GM18520 (cell line): ENCODE data around the gene TBC1D7.

ENCODE experiments used
- ATAC-seq: cut with Tn5 transposase; IDR thresholded peaks from one replicate; pipeline ENCODE4 v1.9.1; 2021; ENCODE audit not compliant: unreplicated experiment

TBC1D7 gene

DNA sequence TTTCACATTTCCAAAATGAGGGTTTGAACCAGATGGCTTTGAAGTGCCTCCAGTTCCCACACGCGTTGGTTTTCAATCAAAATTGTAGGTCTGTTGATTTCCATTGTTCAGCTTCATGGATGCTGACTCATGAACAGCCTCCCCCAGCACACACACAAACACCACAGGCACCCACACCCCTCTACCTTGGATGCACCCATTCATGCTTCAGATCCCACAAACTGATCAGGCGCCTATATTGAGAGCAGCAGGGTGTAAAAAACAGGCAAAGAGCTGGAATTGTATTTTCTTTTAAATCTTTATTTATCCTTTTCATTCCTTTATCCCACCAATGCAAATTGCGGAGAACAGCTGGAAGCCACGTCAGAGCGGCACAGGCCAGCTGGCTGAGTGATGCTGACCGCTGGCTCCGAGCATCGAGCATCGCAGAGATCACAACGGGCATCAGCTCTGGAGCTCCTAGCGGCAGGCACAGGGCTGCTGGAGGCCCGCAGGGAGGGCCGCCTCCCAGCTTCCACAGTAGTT, 29.3 kb upstream of the TBC1D7 start:
- no peak for ATAC-seq

DNA sequence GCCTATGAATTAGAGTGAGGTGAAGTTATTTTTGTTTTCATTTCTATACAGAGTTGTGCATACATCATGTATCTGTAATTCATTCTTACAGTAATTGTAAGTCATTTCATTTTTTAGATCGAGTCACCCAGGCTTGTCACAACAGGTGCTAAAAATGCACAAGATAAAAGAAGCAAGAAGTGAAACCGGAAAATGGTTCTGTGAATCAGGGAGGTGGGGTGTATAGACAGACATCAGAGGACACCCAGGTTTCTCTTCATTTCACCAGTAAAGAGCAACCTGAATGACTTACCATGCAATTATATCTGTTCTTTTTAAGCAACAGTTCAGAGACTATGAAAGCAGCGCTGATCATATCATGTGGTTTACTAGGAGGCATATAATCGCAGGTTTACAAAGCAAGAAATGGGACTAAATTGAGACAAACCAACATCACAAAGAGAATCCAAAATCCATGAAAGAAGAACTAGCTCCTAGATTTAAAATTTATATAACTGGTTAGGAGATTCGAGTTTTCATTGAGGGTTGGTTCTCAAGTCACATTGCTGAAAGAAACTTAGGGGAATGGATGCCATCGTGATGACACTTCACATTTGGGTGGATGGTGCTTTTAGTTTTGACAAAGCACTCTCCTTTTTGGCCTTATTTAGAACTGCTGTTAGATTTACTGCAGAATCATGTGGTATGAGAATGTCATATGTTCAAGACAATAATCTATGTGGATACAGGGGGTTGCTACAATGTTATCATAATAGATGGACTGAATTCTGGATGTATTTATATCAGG, 27.9 kb upstream of the TBC1D7 start:
- ATAC-seq, result peak; percentile 89

GRCh38 chr6:13355043-13355945, 27.0 kb upstream of the TBC1D7 start:
- no peak for ATAC-seq

- ATAC-seq, result no peak
Measured at GRCh38 chr6:13354331-13355042, 26.1 kb upstream of the TBC1D7 start.

- no peak for ATAC-seq
Measured at GRCh38 chr6:13352165-13352564, 23.8 kb upstream of the TBC1D7 start.

- ATAC-seq, result no peak
Measured at GRCh38 chr6:13351271-13351670, 22.9 kb upstream of the TBC1D7 start.

DNA sequence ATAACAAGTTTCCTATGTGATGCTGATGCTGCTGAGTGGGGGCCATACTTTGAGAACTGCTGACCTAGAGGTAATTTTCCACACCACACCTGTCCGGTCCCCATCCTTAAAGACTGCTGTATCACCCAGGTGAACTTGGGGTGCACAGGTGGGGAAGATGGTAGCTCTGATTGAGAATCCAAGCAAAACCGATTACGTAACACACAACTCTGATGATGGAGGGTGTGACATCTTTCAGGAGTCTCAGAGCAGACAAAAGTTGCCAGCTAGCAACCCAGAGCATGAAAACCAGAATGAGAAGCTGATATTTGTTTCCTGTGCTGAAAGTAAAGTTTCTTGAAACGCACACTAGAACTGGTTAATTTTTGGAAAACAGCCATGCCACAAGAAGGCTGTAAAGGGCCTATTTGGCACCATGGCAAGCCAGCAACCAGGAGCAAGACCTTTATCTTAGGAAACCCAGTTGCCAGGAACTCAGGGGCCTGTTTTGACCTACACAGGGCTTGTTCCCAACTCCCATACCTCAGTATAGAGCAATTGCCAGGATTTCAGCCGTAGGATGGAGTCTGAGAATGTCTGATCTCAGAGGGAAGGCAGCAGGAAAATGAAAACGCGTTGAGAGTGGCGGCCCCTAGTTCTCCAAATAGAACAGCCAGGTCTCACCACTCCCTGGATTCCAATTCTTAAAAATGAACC, 21.6 kb upstream of the TBC1D7 start:
- ATAC-seq, result no peak

- no peak for ATAC-seq
Measured at GRCh38 chr6:13348334-13349113, 20.2 kb upstream of the TBC1D7 start.

GRCh38 chr6:13346245-13346644, 17.9 kb upstream of the TBC1D7 start:
- ATAC-seq, result no peak

GRCh38 chr6:13342414-13343019, 14.2 kb upstream of the TBC1D7 start:
- ATAC-seq, result no peak

DNA sequence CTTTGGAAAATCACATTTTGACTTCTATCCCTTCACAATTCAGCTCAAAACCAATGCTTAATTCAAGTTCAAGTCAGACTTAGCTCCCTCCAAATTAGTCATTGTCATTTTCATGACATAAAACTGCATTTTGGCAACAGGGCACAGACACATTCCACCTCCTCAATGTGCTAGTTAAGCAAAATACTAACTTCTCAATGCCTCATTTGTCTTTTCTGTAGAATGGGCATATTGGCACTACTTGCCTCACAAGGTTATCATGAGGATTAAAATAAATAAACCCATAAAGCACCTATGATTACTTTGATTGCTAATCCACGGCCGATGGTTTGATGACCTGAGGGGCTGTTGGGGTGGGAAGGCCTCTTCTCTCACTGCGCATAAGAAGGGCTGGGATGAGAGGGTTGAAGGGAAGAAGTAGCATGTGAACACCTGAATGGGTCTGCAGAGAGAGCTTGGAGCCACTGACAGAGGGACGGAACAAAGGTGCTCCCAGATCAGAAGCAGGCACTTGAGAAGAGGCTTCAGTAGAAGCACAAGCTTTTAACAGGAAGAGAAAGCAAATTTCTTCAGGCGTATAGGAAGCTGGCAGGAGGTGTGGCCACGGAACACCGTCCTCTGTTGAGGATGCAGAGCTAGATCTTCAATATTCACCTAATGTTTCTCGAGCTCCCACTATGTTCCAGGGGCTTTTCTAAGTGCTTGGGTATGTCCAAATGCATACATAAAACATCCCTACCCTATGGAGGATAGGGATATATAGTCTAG, 11.7 kb upstream of the TBC1D7 start:
- ATAC-seq, result no peak

GRCh38 chr6:13338038-13338437, 9.7 kb upstream of the TBC1D7 start:
- no peak for ATAC-seq

- ATAC-seq, result no peak
Measured at GRCh38 chr6:13336553-13336952, 8.2 kb upstream of the TBC1D7 start.

DNA sequence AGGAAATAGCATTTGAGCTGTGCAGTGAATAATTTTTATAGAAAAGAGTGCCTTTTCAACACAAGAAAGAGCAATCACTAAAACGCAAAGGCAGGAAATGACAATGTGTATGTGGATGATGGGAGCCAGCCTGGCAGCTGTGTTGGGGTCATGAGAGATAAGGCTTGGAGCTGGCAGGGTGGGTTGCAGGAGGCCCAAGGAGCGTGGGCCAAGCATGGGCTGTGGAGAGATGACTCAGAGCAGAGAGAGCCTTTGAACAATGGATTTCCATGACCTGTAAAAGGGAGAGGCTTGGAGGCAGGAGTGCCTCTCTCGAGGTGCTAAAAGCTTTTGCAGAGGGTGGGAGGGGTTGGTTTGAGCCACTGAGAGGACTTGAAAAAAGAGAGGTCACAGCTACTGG, 6.6 kb upstream of the TBC1D7 start:
- ATAC-seq, result no peak

GRCh38 chr6:13332349-13332706, 4.0 kb upstream of the TBC1D7 start:
- no peak for ATAC-seq

GRCh38 chr6:13331516-13332348, 3.4 kb upstream of the TBC1D7 start:
- no peak for ATAC-seq

- no peak for ATAC-seq
Measured at GRCh38 chr6:13328875-13329183, 492 bp upstream of the TBC1D7 start.

DNA sequence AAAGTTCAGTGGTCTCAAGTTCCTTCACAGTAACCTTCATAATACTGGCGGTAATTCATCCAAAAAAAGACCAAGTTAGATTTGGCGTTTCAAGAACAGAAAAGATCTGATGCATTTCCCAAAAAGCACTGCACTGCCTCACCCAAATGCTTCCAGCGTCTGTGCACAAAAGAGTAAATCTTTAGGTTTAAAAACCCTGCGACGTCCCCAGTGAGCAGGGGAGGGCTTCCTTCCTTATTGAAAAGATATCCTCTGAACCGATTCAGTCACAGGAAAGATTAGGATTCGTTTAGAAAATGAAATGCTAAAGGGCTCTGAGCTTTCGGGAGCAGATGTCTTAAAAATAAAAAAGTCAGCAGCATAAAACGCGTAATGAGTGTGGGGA, 654 bp downstream of the TBC1D7 start:
- ATAC-seq, result no peak
